HUES48 (cell line): ENCODE results near the gene ZNF334.

Experiments used
- H3K27ac ChIP-seq: one replicate; pipeline ENCODE4 v1.7.0; 2013; ENCODE audit warnings: low read depth, low read length, inconsistent platforms
- H3K27me3 ChIP-seq: 2 replicates; pipeline ENCODE4 v1.6.1; 2013; ENCODE audit warnings: mild to moderate bottlenecking, low read length; ENCODE audit not compliant: control insufficient read depth, insufficient read depth
- H3K36me3 ChIP-seq: 2 replicates; pipeline ENCODE4 v1.6.1; 2013; ENCODE audit warnings: low read length; ENCODE audit not compliant: control insufficient read depth, insufficient read depth
- H3K4me1 ChIP-seq: 2 replicates; pipeline ENCODE4 v1.6.1; 2013; ENCODE audit warnings: mild to moderate bottlenecking, low read length; ENCODE audit not compliant: control insufficient read depth, insufficient read depth
- H3K4me3 ChIP-seq: 2 replicates; pipeline ENCODE4 v1.5.1; 2013; ENCODE audit warnings: mild to moderate bottlenecking, low read depth, low read length
- H3K9ac ChIP-seq: 2 replicates; pipeline ENCODE4 v1.6.1; 2013; ENCODE audit warnings: mild to moderate bottlenecking, low read depth, low read length, moderate library complexity
- H3K9me3 ChIP-seq: 2 replicates; pipeline ENCODE4 v1.6.1; 2013; ENCODE audit warnings: low read length; ENCODE audit not compliant: control insufficient read depth, insufficient read depth

ZNF334 gene

GRCh38 chr20:46552460-46553420, 39.4 kb upstream of the ZNF334 start:
- peaks cover 30% of the 10 kb centered on the region for H3K4me1 ChIP-seq
- H3K27ac ChIP-seq: peak overlapping the region; percentile 87
- H3K9ac ChIP-seq: no peak overlapping the region

DNA sequence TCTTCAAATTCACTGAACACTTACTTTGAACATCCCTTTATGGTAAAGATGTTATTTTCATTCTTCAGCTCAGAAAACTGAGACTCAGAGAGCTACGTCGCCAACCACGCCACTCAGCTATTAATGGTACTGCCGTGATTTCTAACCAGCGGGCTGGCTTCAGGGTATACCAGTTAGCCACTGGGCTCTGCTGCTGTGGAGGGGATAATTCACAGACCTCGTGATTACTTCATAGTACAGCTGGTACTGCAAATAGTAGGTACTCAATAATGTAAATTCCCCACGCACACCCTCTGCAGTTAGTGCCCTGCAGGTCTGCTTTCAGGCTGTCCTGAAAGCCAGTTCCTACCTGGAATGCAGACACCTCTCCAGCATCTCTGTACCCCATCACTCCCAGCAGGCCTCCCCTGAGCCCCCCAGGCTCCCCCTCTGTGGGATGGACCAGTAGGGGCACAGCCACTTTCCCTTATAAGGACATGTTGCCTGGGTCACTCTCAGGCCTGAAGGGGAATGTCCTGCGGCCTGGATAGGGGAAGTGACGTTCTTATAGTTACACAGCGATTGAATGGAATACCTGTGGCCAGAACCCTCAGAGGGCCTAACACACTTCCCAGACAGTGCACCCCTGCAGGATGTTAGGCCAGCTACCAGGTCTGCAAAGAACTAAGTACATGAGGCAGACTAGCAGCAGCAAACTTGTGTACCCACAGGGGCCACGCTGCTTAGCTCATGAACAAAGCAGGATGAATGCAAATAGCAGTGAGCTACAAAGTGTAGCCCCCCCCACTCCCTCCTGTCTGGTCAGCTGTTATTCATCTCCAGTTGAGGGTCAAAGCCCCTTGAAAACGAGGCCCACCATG, 38.4 kb upstream of the ZNF334 start:
- Histone ChIP-seq H3K36me3 (no peaks in the 10 kb centered on the region), H3K4me3 (no peak overlapping the region), H3K9ac (peak overlapping the region; percentile 52; the same call in 1 of the 2 replicates), H3K27ac (peak overlapping the region; percentile 87), H3K4me1 (peaks cover 30% of the 10 kb centered on the region), H3K27me3 (no peaks in the 10 kb centered on the region), H3K9me3 (no peaks in the 10 kb centered on the region)

More at GRCh38 chr20:46552460-46553420, 39.4 kb upstream of the ZNF334 start:
- no peaks in the 10 kb centered on the region for H3K27me3 ChIP-seq
- H3K36me3 ChIP-seq: no peaks in the 10 kb centered on the region
- no peaks in the 10 kb centered on the region for H3K9me3 ChIP-seq
- H3K4me3 ChIP-seq: no peak overlapping the region

- H3K9me3 ChIP-seq: no peaks in the 10 kb centered on the region
- H3K27ac ChIP-seq: peak within 1 kb of the TSS; percentile 87
- H3K4me3 ChIP-seq: no peak within 1 kb of the TSS
- no peaks in the 10 kb centered on the region for H3K27me3 ChIP-seq
- H3K36me3 ChIP-seq: no peaks in the 10 kb centered on the region
- peaks cover 28% of the 10 kb centered on the region for H3K4me1 ChIP-seq
- no peak within 1 kb of the TSS; the same call in 1 of the 2 replicates for H3K9ac ChIP-seq
These were observed 37.1 kb upstream of the ZNF334 start, which contains the start of gene OCSTAMP for GRCh38 chr20:46550461-46550860. TSS of gene OCSTAMP (minus strand) at chr20:46550654. CDS start at chr20:46550560, 94 bp downstream.

DNA sequence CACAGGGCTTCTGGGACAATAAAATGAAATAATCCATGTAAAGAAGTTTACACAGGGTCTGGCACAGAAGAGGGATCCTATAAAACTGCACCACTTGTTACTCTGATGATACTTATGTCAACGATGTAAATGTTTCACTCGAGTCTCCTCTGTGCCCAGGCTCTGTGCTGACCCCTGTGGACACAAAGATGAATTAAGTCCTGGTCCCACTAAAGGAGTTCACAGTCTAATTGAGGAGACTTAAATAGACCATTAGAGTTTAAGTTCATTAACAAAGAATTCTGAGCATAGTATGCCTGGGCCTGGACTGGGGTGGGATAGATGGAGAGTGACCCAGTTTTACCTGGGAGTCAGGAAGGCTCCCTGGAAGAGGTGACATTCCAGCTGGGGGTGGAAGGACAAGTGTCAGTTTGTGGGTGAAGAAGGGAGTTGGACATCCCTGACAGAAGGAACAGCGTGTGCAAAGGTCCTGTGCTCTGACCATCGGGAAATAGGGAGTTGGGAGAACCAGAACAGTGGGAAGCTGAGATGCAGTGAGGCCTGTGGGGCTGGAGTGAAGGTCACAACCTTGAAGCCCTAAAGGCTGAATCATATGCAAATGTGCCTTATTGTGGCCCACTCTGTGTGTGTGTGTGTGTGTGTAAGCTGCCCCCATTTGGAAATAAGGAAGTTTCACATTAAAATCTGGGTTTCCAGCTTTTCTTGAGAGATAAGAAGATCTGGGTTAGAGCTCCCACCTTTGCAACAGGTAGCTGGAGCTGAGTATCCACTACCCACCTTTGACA, 36.0 kb upstream of the ZNF334 start:
- no peak overlapping the region for H3K4me3 ChIP-seq
- no peak overlapping the region for H3K9ac ChIP-seq
- H3K9me3 ChIP-seq: no peaks in the 10 kb centered on the region
- no peaks in the 10 kb centered on the region for H3K36me3 ChIP-seq
- no peak overlapping the region for H3K27ac ChIP-seq
- peaks cover 18% of the 10 kb centered on the region for H3K4me1 ChIP-seq
- H3K27me3 ChIP-seq: no peaks in the 10 kb centered on the region

DNA sequence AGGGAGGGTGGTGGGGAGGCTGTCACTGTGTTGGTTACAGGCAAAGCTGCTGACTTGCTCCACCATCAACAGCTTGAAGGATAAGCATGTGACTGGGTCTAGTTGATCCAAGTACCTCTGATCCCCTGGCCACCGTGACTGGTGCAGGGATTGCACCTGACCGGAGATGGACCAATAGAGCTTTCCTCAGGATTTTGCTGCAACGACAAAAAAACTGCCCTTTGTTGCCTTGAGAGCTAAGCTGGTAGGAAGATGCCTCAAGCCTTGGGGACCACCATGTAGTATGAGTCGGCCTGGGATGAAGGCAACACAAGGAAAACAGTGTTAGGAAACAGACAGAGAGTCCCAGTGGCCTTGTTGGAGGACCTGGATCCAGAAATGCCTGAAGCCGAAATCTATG, 35.3 kb upstream of the ZNF334 start:
- Histone ChIP-seq H3K27ac (no peak overlapping the region), H3K36me3 (no peaks in the 10 kb centered on the region), H3K9me3 (no peaks in the 10 kb centered on the region), H3K9ac (no peak overlapping the region), H3K4me1 (peaks cover 18% of the 10 kb centered on the region), H3K4me3 (no peak overlapping the region), H3K27me3 (no peaks in the 10 kb centered on the region)

DNA sequence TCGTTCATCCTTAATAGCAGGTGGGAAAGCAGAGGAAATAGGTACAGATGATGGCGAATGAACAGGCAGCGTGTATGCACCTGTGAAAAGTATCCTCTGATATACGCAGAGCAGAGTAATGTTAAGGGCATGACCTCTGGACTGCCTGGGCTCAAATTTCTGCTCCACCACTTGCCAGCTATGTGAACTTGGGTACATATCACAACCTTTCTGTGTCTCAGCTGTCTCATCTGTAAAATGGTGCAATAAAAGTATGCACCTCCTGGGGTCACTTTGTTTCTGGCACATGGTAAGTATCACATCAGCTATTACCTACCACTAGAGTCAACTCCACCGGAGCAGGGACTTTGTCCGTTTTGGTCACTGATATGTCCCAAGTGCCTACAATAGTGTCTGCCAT, 34.6 kb upstream of the ZNF334 start:
- no peaks in the 10 kb centered on the region for H3K9me3 ChIP-seq
- no peak overlapping the region for H3K27ac ChIP-seq
- H3K4me3 ChIP-seq: no peak overlapping the region
- H3K9ac ChIP-seq: no peak overlapping the region
- no peaks in the 10 kb centered on the region for H3K27me3 ChIP-seq
- peaks cover 17% of the 10 kb centered on the region for H3K4me1 ChIP-seq
- H3K36me3 ChIP-seq: no peaks in the 10 kb centered on the region

- Histone ChIP-seq H3K4me1 (peaks cover 7% of the 10 kb centered on the region), H3K36me3 (no peaks in the 10 kb centered on the region), H3K9me3 (no peaks in the 10 kb centered on the region), H3K27ac (no peak overlapping the region), H3K9ac (no peak overlapping the region), H3K27me3 (no peaks in the 10 kb centered on the region), H3K4me3 (no peak overlapping the region)
These were observed 33.6 kb upstream of the ZNF334 start for GRCh38 chr20:46546936-46547335.

DNA sequence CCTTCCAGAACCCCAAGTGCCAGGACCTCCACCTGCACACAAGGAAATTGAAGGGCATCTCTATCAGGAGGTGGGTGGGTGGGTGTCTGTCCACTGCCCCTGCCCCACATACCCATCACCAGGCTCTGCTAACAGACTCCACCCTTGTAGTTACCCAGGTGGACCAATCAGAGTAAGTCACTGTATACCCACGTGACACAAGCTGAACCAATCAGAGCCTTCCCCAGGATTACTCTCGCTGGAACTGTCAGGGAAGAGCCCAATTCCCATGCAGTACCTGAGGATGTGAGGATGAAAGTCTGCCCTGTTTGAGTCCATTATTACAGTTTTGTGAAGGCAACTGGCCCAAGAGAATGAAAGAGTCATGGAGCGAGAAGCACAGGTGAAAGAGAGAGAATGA, 32.9 kb upstream of the ZNF334 start:
- Histone ChIP-seq H3K4me1 (peaks cover under 1% of the 10 kb centered on the region), H3K27me3 (no peaks in the 10 kb centered on the region), H3K9ac (no peak overlapping the region)

GRCh38 chr20:46545827-46546138, 32.4 kb upstream of the ZNF334 start:
- H3K9me3 ChIP-seq: no peaks in the 10 kb centered on the region
- H3K4me3 ChIP-seq: no peak overlapping the region
- no peaks in the 10 kb centered on the region for H3K4me1 ChIP-seq
- H3K9ac ChIP-seq: no peak overlapping the region
- no peaks in the 10 kb centered on the region for H3K36me3 ChIP-seq
- no peaks in the 10 kb centered on the region for H3K27me3 ChIP-seq
- no peak overlapping the region for H3K27ac ChIP-seq

More for the DNA sequence above, 32.9 kb upstream of the ZNF334 start:
- Histone ChIP-seq H3K9me3 (no peaks in the 10 kb centered on the region), H3K4me3 (no peak overlapping the region), H3K36me3 (no peaks in the 10 kb centered on the region), H3K27ac (no peak overlapping the region)

- H3K27ac ChIP-seq: no peak overlapping the region
- no peaks in the 10 kb centered on the region for H3K27me3 ChIP-seq
- H3K9ac ChIP-seq: no peak overlapping the region
- no peaks in the 10 kb centered on the region for H3K9me3 ChIP-seq
- H3K4me3 ChIP-seq: no peak overlapping the region
- H3K36me3 ChIP-seq: no peaks in the 10 kb centered on the region
- no peaks in the 10 kb centered on the region for H3K4me1 ChIP-seq
These were observed 31.9 kb upstream of the ZNF334 start for GRCh38 chr20:46545077-46545826.
